Left lung (tissue), 10 donors: ENCODE data around the gene MYO1F. TPM values are rescaled to one million over a fixed set of nuclear protein-coding genes. Genes with fewer than 3 reads are reported as not detected.
"Not testable (repeated sequence)": the region's sequence is repeated elsewhere in the genome, so short reads cannot be mapped to it uniquely, and the experiment has no call there.

Experiments used
- ATAC-seq: fragments of 200-7000 bp; cut with Tn5 transposase; one replicate; pipeline ENCODE4 v1.9.1; 2020; ENCODE audit warnings: moderate library complexity
- DNase-seq, 4 donors: peaks; one replicate each; pipeline ENCODE4 v3.0.0-alpha.2; 2013 to 2020
- H3K27ac ChIP-seq, 2 donors: fragments of 200-600 bp; sonication (generic) in 1 of 2; one replicate each; pipeline versions ENCODE4 v1.5.0 to v1.8.0; 2020 to 2021
- H3K27me3 ChIP-seq, 2 donors: fragments of 200-600 bp; sonication (generic) in 1 of 2; one replicate each; pipeline versions ENCODE4 v1.5.0 to v1.8.0; 2020 to 2021
- H3K36me3 ChIP-seq, 2 donors: fragments of 200-600 bp; sonication (generic) in 1 of 2; one replicate each; pipeline versions ENCODE4 v1.5.0 to v1.8.0; 2020 to 2021
- H3K4me1 ChIP-seq, 2 donors: fragments of 200-600 bp; one replicate each; pipeline ENCODE4 v1.8.0; 2021
- H3K4me3 ChIP-seq, 2 donors: fragments of 200-600 bp; sonication (generic) in 1 of 2; one replicate each; pipeline versions ENCODE4 v1.5.0 to v1.8.0; 2020 to 2021; ENCODE audit warnings: mild to moderate bottlenecking in 1 of 2
- H3K9me3 ChIP-seq, 2 donors: fragments of 200-600 bp; sonication (generic) in 1 of 2; one replicate each; pipeline versions ENCODE4 v1.5.0 to v1.8.0; 2020 to 2021
- CTCF ChIP-seq, 2 donors: fragments of 200-600 bp; sonication (generic) in 1 of 2; IDR thresholded peaks; one replicate each; pipeline versions ENCODE4 v1.5.0 to v1.8.0; 2021; ENCODE audit warnings: antibody characterized with exemption in 2 of 2
- intact Hi-C, 2 donors: fragments of 100-400 bp; cut with DNase I; formaldehyde crosslinking; loops; one replicate each; pipeline versions ENCODE4 v1.11.2 to v1.14.2; 2022
- polyA plus RNA-seq, 6 donors: library from polyadenylated mRNA; unstranded; fragments of 120-200 nt; gene quantifications; one replicate each; pipeline ENCODE4 v1.2.1, GENCODE V29; 2013; ENCODE audit not compliant: insufficient read length in 6 of 6
- total RNA-seq, 2 donors: library from RNA; stranded (reverse); fragmentation: NEBNext Ultra II Directional; extraction: Animal tissue kit (Norgen Biotek cat#: 25700); gene quantifications; one replicate each; pipeline ENCODE4 v1.2.1, GENCODE V29; 2021
- donor health status: DM: no; HTN: yes; CAD: no.
- donor health status: DM: no; HTN: no; CAD: no.

Gene MYO1F
- total and polyA plus RNA-seq, 8 donors = 11.3 to 161 (median 13.8) TPM

- Histone ChIP-seq H3K36me3 (no peaks in the 10 kb centered on the region), H3K27me3 (no peaks in the 10 kb centered on the region), H3K9me3 (no peaks in the 10 kb centered on the region), H3K4me1 (peaks cover 0 to 71% of the 10 kb centered on the region in 2 donors), H3K27ac (peak overlapping the region in 1 of 2 donors; percentile 5), H3K4me3 (no peak overlapping the region)
- no peak for TF ChIP-seq CTCF (IDR thresholded peaks at IDR 0.05)
- intact Hi-C loops = no loop called here
- ATAC-seq (no peak), DNase-seq (no peak)
Observed at GRCh38 chr19:8561075-8561764, 16.0 kb downstream of the MYO1F start.

- intact Hi-C loops = no loop called here
- no peak for DNase-seq
- Histone ChIP-seq H3K27me3 (no peaks in the 10 kb centered on the region), H3K4me1 (peaks cover 0 to 45% of the 10 kb centered on the region in 2 donors), H3K9me3 (no peaks in the 10 kb centered on the region), H3K4me3 (no peak overlapping the region), H3K36me3 (peaks cover 0 to 24% of the 10 kb centered on the region in 2 donors), H3K27ac (no peak overlapping the region)
- TF ChIP-seq CTCF (IDR thresholded peaks at IDR 0.05) = no peak
- ATAC-seq = no peak
Observed at GRCh38 chr19:8558325-8558724, 18.9 kb downstream of the MYO1F start.

GRCh38 chr19:8557642-8558238 is 19.5 kb downstream of the MYO1F start:
- no peaks in the 10 kb centered on the region for H3K9me3 ChIP-seq

GRCh38 chr19:8553729-8554128 is 23.5 kb downstream of the MYO1F start:
- ATAC-seq, H3K27me3 ChIP-seq, DNase-seq, H3K27ac ChIP-seq, intact Hi-C loops, H3K4me3 ChIP-seq, H3K9me3 ChIP-seq: not testable (repeated sequence)
- Histone ChIP-seq H3K36me3 (peaks cover 0 to 70% of the 10 kb centered on the region in 2 donors), H3K4me1 (peaks cover 0 to 16% of the 10 kb centered on the region in 2 donors)

More at GRCh38 chr19:8557642-8558238, 19.5 kb downstream of the MYO1F start:
- TF ChIP-seq CTCF (IDR thresholded peaks at IDR 0.05) = no peak
- Histone ChIP-seq H3K27me3 (no peaks in the 10 kb centered on the region), H3K36me3 (peaks cover 0 to 29% of the 10 kb centered on the region in 2 donors), H3K4me1 (peaks cover 0 to 39% of the 10 kb centered on the region in 2 donors), H3K27ac (no peak overlapping the region), H3K4me3 (no peak overlapping the region)
- DNase-seq (no peak), ATAC-seq (peak; percentile 49)
- intact Hi-C loops = no loop called here

GRCh38 chr19:8552810-8553209 is 24.4 kb downstream of the MYO1F start:
- no peak for ATAC-seq
- H3K36me3 ChIP-seq = peaks cover 0 to 79% of the 10 kb centered on the region in 2 donors

More at GRCh38 chr19:8552810-8553209, 24.4 kb downstream of the MYO1F start:
- no peak overlapping the region for H3K27ac ChIP-seq
- no peaks in the 10 kb centered on the region for H3K27me3 ChIP-seq
- intact Hi-C loops = no loop called here
- H3K9me3 ChIP-seq = no peaks in the 10 kb centered on the region
- peaks cover 0 to 7% of the 10 kb centered on the region in 2 donors for H3K4me1 ChIP-seq
- no peak overlapping the region for H3K4me3 ChIP-seq
- no peak for DNase-seq
- TF ChIP-seq CTCF (IDR thresholded peaks at IDR 0.05) = no peak
